PC-9 (cell line): ENCODE results near the gene ZNF407. TPM values are rescaled to one million over a fixed set of nuclear protein-coding genes. Genes with fewer than 3 reads are reported as not detected.

Experiments
- BruUV-seq: library from RNA; stranded (reverse); fragments of 400-500 nt; replicated peaks from 2 replicates; lab custom pipeline; 2021; lab: Mats Ljungman, UMichigan
- CTCF ChIA-PET: fragments of 300-600 bp; sonication (Branson Sonifier 250); formaldehyde crosslinking; loops from one replicate; lab custom pipeline; 2022; ENCODE audit warnings: antibody characterized with exemption; lab: Charles Lee
- POLR2A ChIA-PET: fragments of 300-600 bp; sonication (Branson Sonifier 250); formaldehyde crosslinking; loops from one replicate; lab custom pipeline; 2022; ENCODE audit warnings: antibody characterized with exemption; ENCODE audit not compliant: unreplicated experiment; lab: Charles Lee
- DNase-seq, 2 experiments: peaks; one replicate each; pipeline versions ENCODE4 v3.0.0 to v3.0.0-alpha.2; 2015 to 2022; ENCODE audit warnings: mixed read lengths in 1 of 2
- H2AFZ ChIP-seq: fragments of 200-600 bp; sonication (generic); 2 replicates; pipeline ENCODE4 v1.8.1; 2017; ENCODE audit warnings: antibody characterized with exemption
- H3F3A ChIP-seq: fragments of 200-600 bp; sonication (generic); 2 replicates; pipeline ENCODE4 v1.8.1; 2017; ENCODE audit warnings: antibody characterized with exemption, mild to moderate bottlenecking, low read depth; ENCODE audit not compliant: insufficient read depth
- H3K27ac ChIP-seq: fragments of 200-600 bp; sonication (generic); 2 replicates; pipeline ENCODE4 v1.6.1; 2016; ENCODE audit warnings: mixed run types
- H3K27me3 ChIP-seq: fragments of 200-600 bp; sonication (generic); 2 replicates; pipeline ENCODE4 v1.6.1; 2016; ENCODE audit warnings: low read depth, mixed run types; ENCODE audit not compliant: insufficient read depth
- H3K36me3 ChIP-seq: fragments of 200-600 bp; sonication (generic); 2 replicates; pipeline ENCODE4 v1.6.1; 2016; ENCODE audit warnings: low read depth, mixed run types
- H3K4me1 ChIP-seq: fragments of 200-600 bp; sonication (generic); replicated peaks from 2 replicates; pipeline ENCODE4 v1.6.1; 2016; ENCODE audit warnings: mixed run types; ENCODE audit not compliant: insufficient read depth
- H3K4me2 ChIP-seq: fragments of 200-600 bp; sonication (generic); 2 replicates; pipeline ENCODE4 v1.6.1; 2017; ENCODE audit warnings: mixed run types
- H3K4me3 ChIP-seq: fragments of 200-600 bp; sonication (generic); 2 replicates; pipeline ENCODE4 v1.6.1; 2016; ENCODE audit warnings: mixed run types
- H3K79me2 ChIP-seq: fragments of 200-600 bp; sonication (generic); 2 replicates; pipeline ENCODE4 v1.6.1; 2017; ENCODE audit warnings: low read depth, mixed run types
- H3K9me2 ChIP-seq: fragments of 200-600 bp; sonication (generic); 2 replicates; pipeline ENCODE4 v1.8.1; 2017; ENCODE audit warnings: mild to moderate bottlenecking; ENCODE audit not compliant: insufficient read depth
- H3K9me3 ChIP-seq: fragments of 200-600 bp; sonication (generic); 2 replicates; pipeline ENCODE4 v1.8.1; 2016; ENCODE audit warnings: low read depth; ENCODE audit not compliant: insufficient read depth
- H4K20me1 ChIP-seq: fragments of 200-600 bp; sonication (generic); 2 replicates; pipeline ENCODE4 v1.8.1; 2017; ENCODE audit not compliant: insufficient read depth
- CTCF ChIP-seq: fragments of 200-600 bp; sonication (generic); conservative IDR thresholded peaks from 2 replicates; pipeline ENCODE4 v1.6.1; 2017; ENCODE audit warnings: mixed run types, antibody characterized with exemption, mild to moderate bottlenecking, moderate library complexity
- EZH2 ChIP-seq: fragments of 200-600 bp; sonication (generic); IDR thresholded peaks from 2 replicates; pipeline ENCODE4 v1.8.0; 2017; ENCODE audit warnings: antibody characterized with exemption, low read depth
- intact Hi-C: fragments of 100-400 bp; cut with micrococcal nuclease; formaldehyde crosslinking; loops from one replicate; pipeline ENCODE4 v1.10.0; 2022; ENCODE audit not compliant: unreplicated experiment
- total RNA-seq: library from RNA; stranded (reverse); gene quantifications from 2 replicates; pipeline ENCODE4 v1.2.3, GENCODE V29; 2021

Gene ZNF407
- total RNA-seq, 1 experiment from 2014 or later: 13.4 TPM

- Histone ChIP-seq H3K27ac (no peak overlapping the region), H3K4me3 (no peak overlapping the region), H3K36me3 (no peaks in the 10 kb centered on the region), H3K27me3 (no peaks in the 10 kb centered on the region), H3K4me2 (no peak overlapping the region), H3K9me3 (no peaks in the 10 kb centered on the region), H3K9me2 (no peaks in the 10 kb centered on the region), H3K4me1 (no peaks in the 10 kb centered on the region), H2AFZ (no peak overlapping the region), H3K79me2 (no peaks in the 10 kb centered on the region), H4K20me1 (no peaks in the 10 kb centered on the region), H3F3A (no peaks in the 10 kb centered on the region)
- intact Hi-C loops: no loop called here
- ChIA-PET CTCF (no interaction called here), POLR2A (no interaction called here)
- no peak for DNase-seq
- BruUV-seq: no TSS peak
- no peak for TF ChIP-seq CTCF
Observed at GRCh38 chr18:74936343-74936742, 338.7 kb downstream of the ZNF407 start.

GRCh38 chr18:74937291-74937690 lies 339.6 kb downstream of the ZNF407 start:
- no TSS peak for BruUV-seq
- intact Hi-C loops: no loop called here
- Histone ChIP-seq H3K27ac (no peak overlapping the region), H3K79me2 (no peaks in the 10 kb centered on the region), H3K27me3 (no peaks in the 10 kb centered on the region), H3K4me3 (no peak overlapping the region), H3K4me2 (no peak overlapping the region), H3K36me3 (no peaks in the 10 kb centered on the region), H4K20me1 (no peaks in the 10 kb centered on the region), H3K4me1 (no peaks in the 10 kb centered on the region), H3F3A (no peaks in the 10 kb centered on the region), H3K9me3 (no peaks in the 10 kb centered on the region), H3K9me2 (no peaks in the 10 kb centered on the region), H2AFZ (no peak overlapping the region)
- no peak for DNase-seq
- CTCF ChIA-PET: no interaction called here
- POLR2A ChIA-PET: no interaction called here
- TF ChIP-seq EZH2 (no peak), CTCF (no peak)

GRCh38 chr18:74940856-74941255 lies 343.2 kb downstream of the ZNF407 start:
- Histone ChIP-seq H3K4me3 (no peak overlapping the region), H3K9me3 (no peaks in the 10 kb centered on the region), H3K79me2 (no peaks in the 10 kb centered on the region), H3K4me1 (0 out of 2 replicates have a peak, but pooled peaks cover under 1% of the 10 kb centered on the region), H4K20me1 (no peaks in the 10 kb centered on the region), H2AFZ (no peak overlapping the region), H3K27ac (no peak overlapping the region), H3K9me2 (no peaks in the 10 kb centered on the region), H3F3A (no peaks in the 10 kb centered on the region), H3K36me3 (no peaks in the 10 kb centered on the region), H3K4me2 (no peak overlapping the region), H3K27me3 (no peaks in the 10 kb centered on the region)
- intact Hi-C loops: no loop called here
- DNase-seq: no peak
- TF ChIP-seq CTCF (no peak), EZH2 (no peak)
- CTCF ChIA-PET: no interaction called here
- POLR2A ChIA-PET: no interaction called here
- BruUV-seq: no TSS peak
